Lung (tissue), 12 donors: ENCODE results near the gene FAM168B. TPM values are rescaled to one million over a fixed set of nuclear protein-coding genes. Genes with fewer than 3 reads are reported as not detected.

ENCODE experiments used
- ATAC-seq: fragments of 200-7000 bp; cut with Tn5 transposase; one replicate; pipeline ENCODE4 v1.9.1; 2020; ENCODE audit warnings: moderate number of reproducible peaks; ENCODE audit not compliant: insufficient read depth, low FRiP score
- DNase-seq, 3 donors: peaks; one replicate each; pipeline ENCODE4 v3.0.0-alpha.2; 2013 to 2017
- H3K27ac ChIP-seq, 2 donors: one replicate each; pipeline ENCODE4 v1.5.1; 2013; ENCODE audit warnings: mild to moderate bottlenecking in 2 of 2, moderate library complexity in 2 of 2, control low read depth in 1 of 2, inconsistent platforms in 1 of 2, low read depth in 1 of 2, low read length in 1 of 2
- H3K27me3 ChIP-seq, 3 donors: one replicate each; pipeline ENCODE4 v1.5.1; 2013; ENCODE audit warnings: low read length in 2 of 3; ENCODE audit not compliant: control insufficient read depth in 3 of 3, insufficient read depth in 3 of 3
- H3K36me3 ChIP-seq, 4 donors: one replicate each; pipeline ENCODE4 v1.5.1; 2013; ENCODE audit warnings: low read length in 4 of 4, mild to moderate bottlenecking in 1 of 4, moderate library complexity in 1 of 4; ENCODE audit not compliant: control insufficient read depth in 4 of 4, insufficient read depth in 4 of 4
- H3K4me1 ChIP-seq, 5 donors: one replicate each; pipeline ENCODE4 v1.5.1; 2013; ENCODE audit warnings: low read length in 5 of 5, mild to moderate bottlenecking in 2 of 5, moderate library complexity in 1 of 5; ENCODE audit not compliant: control insufficient read depth in 5 of 5, insufficient read depth in 5 of 5
- H3K4me3 ChIP-seq: one replicate; pipeline ENCODE4 v1.5.1; 2013; ENCODE audit warnings: mild to moderate bottlenecking, control low read depth, moderate library complexity
- H3K9ac ChIP-seq, 2 donors: one replicate each; pipeline ENCODE4 v1.5.1; 2013; ENCODE audit warnings: low read length in 2 of 2, control low read depth in 1 of 2; ENCODE audit not compliant: insufficient read depth in 1 of 2
- H3K9me3 ChIP-seq, 4 donors: one replicate each; pipeline ENCODE4 v1.5.1; 2013; ENCODE audit warnings: low read length in 3 of 4, mild to moderate bottlenecking in 1 of 4, moderate library complexity in 1 of 4; ENCODE audit not compliant: control insufficient read depth in 4 of 4, insufficient read depth in 3 of 4
- CTCF ChIP-seq: IDR thresholded peaks from 2 replicates; pipeline ENCODE4 v1.5.1; 2012; ENCODE audit warnings: mild to moderate bottlenecking; ENCODE audit errors: control extremely low read depth, extremely low read depth
- WGBS, 2 donors: extraction: QIAGEN DNeasy Blood & Tissue Kit; methylation state at CpG; one replicate each; pipeline ENCODE4 v1.1.7; 2013; 5-methylcytosine and 5-hydroxymethylcytosine counted together
- polyA plus RNA-seq, 2 donors: library from polyadenylated mRNA; stranded (reverse); fragments of 200-250 nt; gene quantifications; one replicate each; pipeline ENCODE4 v1.2.1, GENCODE V29; 2013
- total RNA-seq, 2 donors: library from RNA; depleted of rRNA in 1 of 2; stranded (reverse); fragments of >200 nt in 1 of 2; gene quantifications; one replicate each; pipeline ENCODE4 v1.2.1, GENCODE V29; 2014 to 2021
- donor health status: control.
- donor health status: control.
- donor health status: Bipolar disorder and iron deficiency.
- donor health status: healthy.
- donor health status: DM: yes; HTN: yes; CAD: no.

Gene FAM168B
- total and polyA plus RNA-seq, 4 donors = 20.4 to 79.7 (median 40.1) TPM

GRCh38 chr2:130998561-130998960 lies 94.7 kb downstream of the FAM168B start:
- WGBS, 2 donors = 80 to 88% methylated on average over 6 of the region's 6 CpGs
- H3K4me1 ChIP-seq = no peaks in the 10 kb centered on the region
- no peaks in the 10 kb centered on the region for H3K36me3 ChIP-seq
- ATAC-seq = no peak
- DNase-seq = no peak
- no peak for TF ChIP-seq CTCF
- H3K4me3 ChIP-seq = no peak overlapping the region
- no peaks in the 10 kb centered on the region for H3K27me3 ChIP-seq
- H3K9me3 ChIP-seq = peaks cover 0 to 2% (median 0%) of the 10 kb centered on the region in 4 donors
- H3K9ac ChIP-seq = no peak overlapping the region
- H3K27ac ChIP-seq = no peak overlapping the region

Other genes with a start within 250 kb of the FAM168B start
- 10 to 100 TPM; 66.0 to 93.6 TPM for gene PLEKHB2, start 11.9 kb upstream of the FAM168B start, total RNA-seq
- 10 to 100 TPM; 23.4 to 84.7 TPM for gene PLEKHB2, start 11.9 kb upstream of the FAM168B start, polyA plus RNA-seq
- gene POTEE, start 116.1 kb upstream of the FAM168B start, total RNA-seq = under 1 TPM; 0.09 to 0.37 TPM
- not detected for gene POTEE, start 116.1 kb upstream of the FAM168B start, polyA plus RNA-seq